RWPE2 (cell line): ENCODE data around the gene DMD.

ENCODE experiments used
- ATAC-seq: fragments of 200-7000 bp; cut with Tn5 transposase; 3 replicates; pipeline ENCODE4 v1.9.1; 2021; ENCODE audit warnings: low read depth
- DNase-seq: peaks from one replicate; pipeline ENCODE4 v3.0.0-alpha.2; 2020; ENCODE audit warnings: low spot score
- H3K27ac ChIP-seq: fragments of 450-650 bp; 2 replicates; pipeline ENCODE4 v1.5.1; 2017; ENCODE audit warnings: mild to moderate bottlenecking; ENCODE audit not compliant: poor library complexity, severe bottlenecking
- H3K27me3 ChIP-seq: fragments of 250-450 bp; sonication (Bioruptor Pico); 2 replicates; pipeline ENCODE4 v1.5.1; 2021; ENCODE audit warnings: mild to moderate bottlenecking, moderate library complexity; ENCODE audit not compliant: insufficient read depth, poor library complexity, severe bottlenecking
- H3K36me3 ChIP-seq: fragments of 250-450 bp; sonication (Bioruptor Pico); 2 replicates; pipeline ENCODE4 v1.5.1; 2020; ENCODE audit warnings: low read depth, mild to moderate bottlenecking, moderate library complexity
- H3K4me1 ChIP-seq: fragments of 250-450 bp; sonication (Bioruptor Pico); 2 replicates; pipeline ENCODE4 v1.5.1; 2021; ENCODE audit warnings: mild to moderate bottlenecking, moderate library complexity; ENCODE audit not compliant: insufficient read depth, poor library complexity, severe bottlenecking
- H3K4me3 ChIP-seq: fragments of 250-450 bp; sonication (Bioruptor Pico); 2 replicates; pipeline ENCODE4 v1.5.1; 2021; ENCODE audit warnings: mild to moderate bottlenecking, moderate library complexity; ENCODE audit not compliant: severe bottlenecking
- H3K9me3 ChIP-seq: fragments of 250-450 bp; sonication (Bioruptor Pico); 2 replicates; pipeline ENCODE4 v1.5.1; 2021; ENCODE audit warnings: mild to moderate bottlenecking, moderate library complexity; ENCODE audit not compliant: severe bottlenecking
- TF ChIP-seq, protein P1 (sequence below): fragments of 450-650 bp; IDR thresholded peaks from one replicate; pipeline ENCODE4 v1.5.1; 2017; ENCODE audit warnings: mild to moderate bottlenecking, moderate library complexity; ENCODE audit not compliant: poor library complexity, severe bottlenecking

DMD gene

GRCh38 chrX:31356275-31357212 lies 1854.8 kb downstream of the DMD start:
- DNase-seq (no peak), ATAC-seq (no peak)
- H3K9me3 ChIP-seq: no peaks in the 10 kb centered on the region
- H3K4me1 ChIP-seq: peaks cover 13% of the 10 kb centered on the region
- TF ChIP-seq, protein P1, sequence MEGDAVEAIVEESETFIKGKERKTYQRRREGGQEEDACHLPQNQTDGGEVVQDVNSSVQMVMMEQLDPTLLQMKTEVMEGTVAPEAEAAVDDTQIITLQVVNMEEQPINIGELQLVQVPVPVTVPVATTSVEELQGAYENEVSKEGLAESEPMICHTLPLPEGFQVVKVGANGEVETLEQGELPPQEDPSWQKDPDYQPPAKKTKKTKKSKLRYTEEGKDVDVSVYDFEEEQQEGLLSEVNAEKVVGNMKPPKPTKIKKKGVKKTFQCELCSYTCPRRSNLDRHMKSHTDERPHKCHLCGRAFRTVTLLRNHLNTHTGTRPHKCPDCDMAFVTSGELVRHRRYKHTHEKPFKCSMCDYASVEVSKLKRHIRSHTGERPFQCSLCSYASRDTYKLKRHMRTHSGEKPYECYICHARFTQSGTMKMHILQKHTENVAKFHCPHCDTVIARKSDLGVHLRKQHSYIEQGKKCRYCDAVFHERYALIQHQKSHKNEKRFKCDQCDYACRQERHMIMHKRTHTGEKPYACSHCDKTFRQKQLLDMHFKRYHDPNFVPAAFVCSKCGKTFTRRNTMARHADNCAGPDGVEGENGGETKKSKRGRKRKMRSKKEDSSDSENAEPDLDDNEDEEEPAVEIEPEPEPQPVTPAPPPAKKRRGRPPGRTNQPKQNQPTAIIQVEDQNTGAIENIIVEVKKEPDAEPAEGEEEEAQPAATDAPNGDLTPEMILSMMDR: no peak
- no peak overlapping the region for H3K4me3 ChIP-seq
- no peaks in the 10 kb centered on the region for H3K27me3 ChIP-seq
- H3K27ac ChIP-seq: no peak overlapping the region
- H3K36me3 ChIP-seq: no peaks in the 10 kb centered on the region

GRCh38 chrX:31355206-31355955 lies 1856.0 kb downstream of the DMD start:
- no peaks in the 10 kb centered on the region for H3K27me3 ChIP-seq
- ATAC-seq: no peak
- peaks cover 13% of the 10 kb centered on the region for H3K4me1 ChIP-seq
- H3K27ac ChIP-seq: no peak overlapping the region
- no peak for DNase-seq
- H3K9me3 ChIP-seq: no peaks in the 10 kb centered on the region
- TF ChIP-seq, protein P1: no peak
- no peaks in the 10 kb centered on the region for H3K36me3 ChIP-seq
- H3K4me3 ChIP-seq: no peak overlapping the region

GRCh38 chrX:31353095-31353494 lies 1858.3 kb downstream of the DMD start:
- no peak overlapping the region for H3K4me3 ChIP-seq
- no peaks in the 10 kb centered on the region for H3K9me3 ChIP-seq
- H3K27me3 ChIP-seq: no peaks in the 10 kb centered on the region
- DNase-seq (peak; percentile 28), ATAC-seq (peak; percentile 95)
- peak overlapping the region; percentile 2 for H3K27ac ChIP-seq
- peaks cover 13% of the 10 kb centered on the region for H3K4me1 ChIP-seq
- TF ChIP-seq, protein P1: no peak
- H3K36me3 ChIP-seq: no peaks in the 10 kb centered on the region

DNA sequence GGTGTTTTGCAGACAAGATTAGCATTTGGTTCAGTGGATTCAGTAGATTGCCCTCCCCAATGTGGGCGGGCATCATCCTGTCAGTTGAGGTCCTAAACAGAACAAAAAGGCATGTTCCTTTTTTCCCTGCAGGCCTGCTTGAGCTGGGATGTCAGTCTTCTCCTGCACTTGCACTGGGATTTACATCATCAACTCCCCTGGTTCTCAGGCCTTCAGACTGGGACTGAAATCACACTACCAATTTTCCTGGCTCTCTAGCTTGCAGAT lies 1860.6 kb downstream of the DMD start:
- no peaks in the 10 kb centered on the region for H3K27me3 ChIP-seq
- DNase-seq: no peak
- H3K4me1 ChIP-seq: peaks cover 13% of the 10 kb centered on the region
- H3K4me3 ChIP-seq: no peak overlapping the region
- no peak for ATAC-seq
- no peaks in the 10 kb centered on the region for H3K9me3 ChIP-seq
- TF ChIP-seq, protein P1: no peak
- H3K27ac ChIP-seq: no peak overlapping the region
- H3K36me3 ChIP-seq: no peaks in the 10 kb centered on the region
